KOPT-K1 (cell line): ENCODE measurements around the gene RPUSD2.

Experiments used
- H3K27ac ChIP-seq: fragments of 200-600 bp; sonication (generic); 2 replicates; pipeline ENCODE4 v1.5.1; 2016; ENCODE audit warnings: antibody characterized with exemption, mild to moderate bottlenecking, low read depth, low read length; ENCODE audit not compliant: poor library complexity, severe bottlenecking
- H3K36me3 ChIP-seq: fragments of 200-600 bp; sonication (generic); 2 replicates; pipeline ENCODE4 v1.5.1; 2017; ENCODE audit warnings: antibody characterized with exemption, mild to moderate bottlenecking, low read length, moderate library complexity; ENCODE audit not compliant: insufficient read depth
- H3K9me3 ChIP-seq: fragments of 200-600 bp; sonication (generic); 2 replicates; pipeline ENCODE4 v1.5.1; 2017; ENCODE audit warnings: antibody characterized with exemption, low read length, mild to moderate bottlenecking; ENCODE audit not compliant: insufficient read depth, poor library complexity, severe bottlenecking

The RPUSD2 gene, protein sequence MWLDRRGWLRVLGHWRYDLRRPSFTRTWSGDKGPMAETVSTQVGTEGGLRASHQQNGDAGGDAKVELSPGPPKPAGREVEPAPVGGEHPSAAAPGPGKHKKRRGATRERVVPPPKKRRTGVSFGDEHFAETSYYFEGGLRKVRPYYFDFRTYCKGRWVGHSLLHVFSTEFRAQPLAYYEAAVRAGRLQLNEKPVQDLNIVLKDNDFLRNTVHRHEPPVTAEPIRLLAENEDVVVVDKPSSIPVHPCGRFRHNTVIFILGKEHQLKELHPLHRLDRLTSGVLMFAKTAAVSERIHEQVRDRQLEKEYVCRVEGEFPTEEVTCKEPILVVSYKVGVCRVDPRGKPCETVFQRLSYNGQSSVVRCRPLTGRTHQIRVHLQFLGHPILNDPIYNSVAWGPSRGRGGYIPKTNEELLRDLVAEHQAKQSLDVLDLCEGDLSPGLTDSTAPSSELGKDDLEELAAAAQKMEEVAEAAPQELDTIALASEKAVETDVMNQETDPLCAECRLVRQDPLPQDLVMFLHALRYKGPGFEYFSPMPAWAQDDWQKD

GRCh38 chr15:40569129-40569953 lies at the start of gene RPUSD2:
Gene RPUSD2, plus strand, starts transcription at chr15:40569299. Its CDS starts 39 bp downstream, at chr15:40569338.
- Histone ChIP-seq H3K36me3 (peaks cover 26% of the 10 kb centered on the region), H3K27ac (peak within 1 kb of the TSS; percentile 57), H3K9me3 (no peaks in the 10 kb centered on the region)

GRCh38 chr15:40523611-40524010 lies 45.5 kb upstream of the RPUSD2 start:
- no peaks in the 10 kb centered on the region for H3K9me3 ChIP-seq
- no peaks in the 10 kb centered on the region for H3K36me3 ChIP-seq

GRCh38 chr15:40525855-40526254 lies 43.2 kb upstream of the RPUSD2 start:
- H3K9me3 ChIP-seq, result no peaks in the 10 kb centered on the region
- no peaks in the 10 kb centered on the region for H3K36me3 ChIP-seq
- no peak overlapping the region for H3K27ac ChIP-seq

More at GRCh38 chr15:40523611-40524010, 45.5 kb upstream of the RPUSD2 start:
- no peak overlapping the region for H3K27ac ChIP-seq

GRCh38 chr15:40528801-40529200 lies 40.3 kb upstream of the RPUSD2 start:
- Histone ChIP-seq H3K9me3 (no peaks in the 10 kb centered on the region), H3K36me3 (no peaks in the 10 kb centered on the region), H3K27ac (no peak overlapping the region)

- H3K9me3 ChIP-seq, result no peaks in the 10 kb centered on the region
These were observed 35.2 kb upstream of the RPUSD2 start for GRCh38 chr15:40533763-40534364.

GRCh38 chr15:40534371-40534770 lies 34.7 kb upstream of the RPUSD2 start:
- no peaks in the 10 kb centered on the region for H3K36me3 ChIP-seq
- no peaks in the 10 kb centered on the region for H3K9me3 ChIP-seq
- H3K27ac ChIP-seq, result no peak overlapping the region

More at GRCh38 chr15:40533763-40534364, 35.2 kb upstream of the RPUSD2 start:
- no peaks in the 10 kb centered on the region for H3K36me3 ChIP-seq
- no peak overlapping the region for H3K27ac ChIP-seq

DNA sequence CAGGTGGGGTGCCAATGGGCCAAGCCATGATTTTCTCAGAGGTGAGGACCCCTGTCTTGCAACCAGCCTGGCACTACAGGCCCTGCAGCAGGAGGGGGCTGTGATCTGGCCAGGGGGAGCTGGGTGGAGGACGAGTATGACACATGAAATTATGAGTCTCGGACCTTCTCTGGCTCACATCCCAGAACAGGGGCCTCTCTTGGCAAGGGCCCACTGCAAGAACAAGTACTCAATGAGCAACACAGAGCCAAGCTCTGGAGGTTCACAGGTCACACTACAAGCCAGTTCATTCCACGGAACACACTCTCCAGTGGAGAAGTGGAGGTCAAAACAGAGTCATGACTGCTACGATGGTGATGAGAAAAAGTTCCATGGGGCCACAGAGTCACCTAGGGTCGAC lies 32.6 kb upstream of the RPUSD2 start:
- H3K9me3 ChIP-seq, result no peaks in the 10 kb centered on the region
- no peaks in the 10 kb centered on the region for H3K36me3 ChIP-seq
- H3K27ac ChIP-seq, result no peak overlapping the region

GRCh38 chr15:40538976-40539375 lies 30.1 kb upstream of the RPUSD2 start:
- Histone ChIP-seq H3K9me3 (no peaks in the 10 kb centered on the region), H3K27ac (no peak overlapping the region), H3K36me3 (no peaks in the 10 kb centered on the region)

- Histone ChIP-seq H3K9me3 (no peaks in the 10 kb centered on the region), H3K27ac (no peak overlapping the region), H3K36me3 (no peaks in the 10 kb centered on the region)
These were observed 26.0 kb upstream of the RPUSD2 start for GRCh38 chr15:40543082-40543481.

DNA sequence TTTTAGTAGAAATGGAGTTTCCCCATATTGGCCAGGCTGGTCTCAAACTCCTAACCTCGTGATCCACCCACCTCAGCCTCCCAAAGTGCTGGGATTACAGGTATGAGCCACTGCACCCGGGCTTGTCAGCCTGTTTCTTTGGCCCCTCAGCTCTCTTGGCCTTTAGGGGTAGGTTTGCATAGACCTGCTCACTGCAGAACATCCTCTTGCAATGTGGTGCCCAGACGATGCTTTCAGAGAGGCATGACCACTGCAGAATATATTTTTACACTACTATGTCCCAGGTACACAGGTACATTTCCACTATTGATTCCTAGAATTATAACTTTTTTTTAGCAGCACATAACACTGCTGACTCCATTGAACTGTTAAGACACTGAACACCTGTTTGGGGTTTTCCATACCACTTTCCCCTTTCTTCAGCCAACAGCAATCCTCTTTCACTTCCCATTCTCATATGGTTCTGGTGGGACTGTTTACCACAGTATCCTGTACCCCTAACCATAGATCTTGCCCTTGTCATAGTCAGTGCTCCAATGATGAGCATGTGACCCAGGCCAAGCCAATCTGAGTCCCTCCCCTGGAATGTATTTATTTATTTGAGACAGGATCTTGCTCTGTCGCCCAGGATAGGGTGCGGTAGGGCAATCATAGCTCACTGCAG lies 25.3 kb upstream of the RPUSD2 start:
- no peak overlapping the region for H3K27ac ChIP-seq
- no peaks in the 10 kb centered on the region for H3K36me3 ChIP-seq
- no peaks in the 10 kb centered on the region for H3K9me3 ChIP-seq

GRCh38 chr15:40545457-40545856 lies 23.6 kb upstream of the RPUSD2 start:
- H3K9me3 ChIP-seq, result no peaks in the 10 kb centered on the region

DNA sequence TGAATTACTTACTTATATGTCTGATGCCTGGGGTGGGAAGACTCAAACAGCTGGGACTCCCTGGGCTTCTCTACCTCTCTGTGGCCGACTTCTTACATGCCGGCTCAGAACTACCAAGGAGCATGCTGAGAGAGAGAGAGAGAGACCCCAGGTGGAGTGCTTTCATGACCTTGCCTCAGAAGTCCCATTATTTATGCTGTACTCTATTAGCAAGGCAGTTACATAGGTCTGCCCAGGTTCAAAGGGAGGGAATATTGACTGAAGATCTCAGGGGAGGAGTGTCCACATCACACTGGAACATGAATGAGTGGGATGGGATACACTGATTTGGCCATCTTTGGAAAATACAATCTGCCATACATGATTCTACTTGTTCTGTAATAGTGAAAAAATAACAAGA lies 20.5 kb upstream of the RPUSD2 start:
- Histone ChIP-seq H3K27ac (no peak overlapping the region), H3K9me3 (no peaks in the 10 kb centered on the region), H3K36me3 (peaks cover 7% of the 10 kb centered on the region; the same call in 1 of the 2 replicates)

More at GRCh38 chr15:40545457-40545856, 23.6 kb upstream of the RPUSD2 start:
- Histone ChIP-seq H3K27ac (no peak overlapping the region), H3K36me3 (no peaks in the 10 kb centered on the region)

GRCh38 chr15:40549894-40550293 lies 19.2 kb upstream of the RPUSD2 start:
- no peak overlapping the region for H3K27ac ChIP-seq

GRCh38 chr15:40550341-40551037 lies 18.6 kb upstream of the RPUSD2 start:
- peaks cover 11% of the 10 kb centered on the region; the same call in 1 of the 2 replicates for H3K36me3 ChIP-seq
- no peak overlapping the region for H3K27ac ChIP-seq
- H3K9me3 ChIP-seq, result no peaks in the 10 kb centered on the region

More at GRCh38 chr15:40549894-40550293, 19.2 kb upstream of the RPUSD2 start:
- Histone ChIP-seq H3K36me3 (peaks cover 11% of the 10 kb centered on the region; the same call in 1 of the 2 replicates), H3K9me3 (no peaks in the 10 kb centered on the region)
